ENCODE data around the gene TXNRD1.

GRCh38 chr12:104304261-104305009 is 88.9 kb downstream of the TXNRD1 start:
- TF ChIP-seq CTCF (IDR thresholded peaks at IDR 0.05; ENCODE audit: low read depth, low read length) (no peak), EZH2phosphoT487 (IDR thresholded peaks at IDR 0.05; ENCODE audit: low read depth) (no peak)

All from OCI-LY3 (cell line).